ENCODE data around the gene LRFN2.

GRCh38 chr6:40426346-40427066, 160.7 kb downstream of the LRFN2 start:
- TF ChIP-seq CTCF (IDR thresholded peaks at IDR 0.05) = no peak
- no peak for TF ChIP-seq POLR2A (IDR thresholded peaks at IDR 0.05)
